HAP-1 (cell line): ENCODE results near the gene ABHD1.

Source experiments
- DNase-seq, 2 experiments: peaks; one replicate each; pipeline ENCODE4 v3.0.0-alpha.2; 2016 to 2020; ENCODE audit warnings: low spot score in 2 of 2
- H3K27me3 ChIP-seq: fragments of 250-450 bp; sonication (Bioruptor Pico); 2 replicates; pipeline ENCODE4 v1.5.1; 2020; ENCODE audit warnings: low read depth, mild to moderate bottlenecking, moderate library complexity
- H3K36me3 ChIP-seq: fragments of 250-450 bp; sonication (Bioruptor Pico); replicated peaks from 2 replicates; pipeline ENCODE4 v1.5.1; 2020; ENCODE audit warnings: mild to moderate bottlenecking
- H3K4me1 ChIP-seq: fragments of 250-450 bp; sonication (Bioruptor Pico); 2 replicates; pipeline ENCODE4 v1.5.1; 2020; ENCODE audit warnings: mild to moderate bottlenecking
- H3K4me3 ChIP-seq: fragments of 250-450 bp; sonication (Bioruptor Pico); 2 replicates; pipeline ENCODE4 v1.5.1; 2020; ENCODE audit warnings: mild to moderate bottlenecking, moderate library complexity
- H3K9me3 ChIP-seq: fragments of 250-450 bp; sonication (Bioruptor Pico); 2 replicates; pipeline ENCODE4 v1.5.1; 2020; ENCODE audit warnings: mild to moderate bottlenecking, moderate library complexity
- in situ Hi-C: fragments of 300-500 bp; cut with MboI; formaldehyde crosslinking; loops from 3 replicates; pipeline ENCODE4 v1.14.3; 2020; ENCODE audit warnings: low sequenced_read_pairs, inconsistent platforms, mixed read lengths

ABHD1 gene

DNA sequence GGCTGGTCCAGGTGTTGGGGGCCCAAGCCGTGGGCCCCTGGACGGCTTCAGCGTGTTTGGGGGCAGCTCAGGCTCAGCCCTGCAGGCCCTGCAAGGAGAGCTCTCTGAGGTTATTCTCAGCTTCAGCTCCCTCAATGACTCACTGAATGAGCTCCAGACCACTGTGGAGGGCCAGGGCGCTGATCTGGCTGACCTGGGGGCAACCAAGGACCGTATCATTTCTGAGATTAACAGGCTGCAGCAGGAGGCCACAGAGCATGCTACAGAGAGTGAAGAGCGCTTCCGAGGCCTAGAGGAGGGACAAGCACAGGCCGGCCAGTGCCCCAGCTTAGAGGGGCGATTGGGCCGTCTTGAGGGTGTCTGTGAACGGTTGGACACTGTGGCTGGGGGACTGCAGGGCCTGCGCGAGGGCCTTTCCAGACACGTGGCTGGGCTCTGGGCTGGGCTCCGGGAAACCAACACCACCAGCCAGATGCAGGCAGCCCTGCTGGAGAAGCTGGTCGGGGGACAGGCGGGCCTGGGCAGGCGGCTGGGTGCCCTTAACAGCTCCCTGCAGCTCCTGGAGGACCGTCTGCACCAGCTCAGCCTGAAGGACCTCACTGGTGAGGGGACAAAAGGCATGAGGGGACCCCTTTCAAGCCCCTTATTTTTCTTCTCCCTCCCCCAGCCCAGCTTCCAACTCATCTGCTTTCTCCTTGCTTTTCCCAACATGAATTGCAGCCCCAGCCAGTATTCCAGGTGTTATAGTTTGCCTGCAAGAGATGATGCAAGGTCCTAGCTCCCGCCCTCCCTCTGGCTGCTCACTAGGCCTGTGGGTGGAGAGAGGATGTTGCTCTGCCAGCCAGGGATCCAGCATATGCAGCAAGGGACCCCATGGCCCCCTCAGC is 40.0 kb upstream of the ABHD1 start:
- Histone ChIP-seq H3K36me3 (no peaks in the 10 kb centered on the region; the same call in 1 of the 2 replicates), H3K4me1 (peaks cover 17% of the 10 kb centered on the region), H3K4me3 (no peak overlapping the region), H3K9me3 (no peaks in the 10 kb centered on the region), H3K27me3 (no peaks in the 10 kb centered on the region)
- in situ Hi-C loops, result no loop called here
- no peak for DNase-seq

DNA sequence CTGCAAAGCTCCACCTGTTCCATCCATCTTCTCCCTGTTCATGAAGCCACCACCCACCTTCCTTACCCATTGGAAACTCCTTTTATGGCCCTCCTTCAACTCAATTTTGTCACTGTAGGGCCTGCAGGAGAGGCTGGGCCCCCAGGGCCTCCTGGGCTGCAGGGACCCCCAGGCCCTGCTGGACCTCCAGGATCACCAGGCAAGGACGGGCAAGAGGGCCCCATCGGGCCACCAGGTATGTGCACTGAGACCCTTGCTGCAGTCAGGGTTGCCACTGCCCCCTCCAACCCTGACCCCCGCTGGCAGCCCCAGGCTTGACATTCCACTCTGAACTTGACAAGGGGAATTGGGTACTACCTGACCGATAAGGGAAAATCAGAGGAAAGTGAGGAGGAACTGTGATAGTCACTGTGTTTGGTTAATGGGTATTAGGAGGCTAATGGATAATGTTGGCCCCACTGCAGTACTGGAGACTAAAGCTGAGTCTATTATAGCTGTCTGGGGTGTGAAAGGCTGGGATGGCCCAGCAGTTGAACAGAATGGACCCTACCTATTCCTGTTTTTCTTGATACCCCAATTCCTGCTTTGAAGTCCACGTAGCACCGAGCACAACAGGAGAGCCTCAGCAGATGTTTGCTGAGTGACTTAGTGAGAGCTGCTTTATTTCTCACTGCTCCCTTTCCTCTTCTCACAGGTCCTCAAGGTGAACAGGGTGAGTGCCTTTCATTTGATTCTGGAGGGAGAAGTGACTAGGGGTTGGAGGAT is 39.1 kb upstream of the ABHD1 start:
- in situ Hi-C loops, result no loop called here
- no peak for DNase-seq
- no peaks in the 10 kb centered on the region for H3K27me3 ChIP-seq
- no peak overlapping the region for H3K4me3 ChIP-seq
- H3K9me3 ChIP-seq, result no peaks in the 10 kb centered on the region
- no peaks in the 10 kb centered on the region; the same call in 1 of the 2 replicates for H3K36me3 ChIP-seq
- peaks cover 17% of the 10 kb centered on the region for H3K4me1 ChIP-seq

DNA sequence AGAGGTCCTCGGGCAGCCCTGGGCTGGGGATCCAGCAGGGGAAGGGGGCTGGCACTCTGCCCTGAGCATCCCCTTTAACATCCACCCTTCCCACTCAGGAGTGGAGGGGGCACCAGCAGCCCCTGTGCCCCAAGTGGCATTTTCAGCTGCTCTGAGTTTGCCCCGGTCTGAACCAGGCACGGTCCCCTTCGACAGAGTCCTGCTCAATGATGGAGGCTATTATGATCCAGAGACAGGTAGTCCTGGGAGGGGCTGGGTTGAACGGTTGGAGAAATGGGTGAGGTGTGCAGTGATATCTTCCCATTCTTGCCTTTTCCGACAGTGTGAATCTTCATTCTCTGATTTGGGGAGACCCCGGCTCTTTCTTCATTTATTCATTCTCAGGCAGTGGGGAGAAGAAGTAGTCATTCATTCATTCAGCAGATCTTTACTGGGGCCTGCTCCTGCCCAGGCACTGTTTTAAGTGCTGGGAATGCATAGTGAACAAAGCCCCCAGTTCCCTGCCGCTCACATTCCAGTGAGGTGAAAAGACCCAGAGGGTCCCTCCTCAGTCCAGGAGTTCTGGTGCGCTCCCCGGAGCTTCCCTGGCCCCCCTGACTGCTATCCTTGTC is 38.4 kb upstream of the ABHD1 start:
- in situ Hi-C loops, result no loop called here
- H3K4me3 ChIP-seq, result no peak overlapping the region
- no peak for DNase-seq
- no peaks in the 10 kb centered on the region for H3K27me3 ChIP-seq
- H3K4me1 ChIP-seq, result peaks cover 17% of the 10 kb centered on the region
- H3K36me3 ChIP-seq, result no peaks in the 10 kb centered on the region; the same call in 1 of the 2 replicates
- no peaks in the 10 kb centered on the region for H3K9me3 ChIP-seq

DNA sequence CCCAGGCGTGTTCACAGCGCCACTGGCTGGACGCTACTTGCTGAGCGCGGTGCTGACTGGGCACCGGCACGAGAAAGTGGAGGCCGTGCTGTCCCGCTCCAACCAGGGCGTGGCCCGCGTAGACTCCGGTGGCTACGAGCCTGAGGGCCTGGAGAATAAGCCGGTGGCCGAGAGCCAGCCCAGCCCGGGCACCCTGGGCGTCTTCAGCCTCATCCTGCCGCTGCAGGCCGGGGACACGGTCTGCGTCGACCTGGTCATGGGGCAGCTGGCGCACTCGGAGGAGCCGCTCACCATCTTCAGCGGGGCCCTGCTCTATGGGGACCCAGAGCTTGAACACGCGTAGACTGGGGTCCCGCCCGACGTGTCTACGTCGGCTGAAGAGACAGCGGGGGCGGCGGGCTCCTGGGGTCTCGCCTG is 37.9 kb upstream of the ABHD1 start:
- H3K4me1 ChIP-seq, result peaks cover 17% of the 10 kb centered on the region
- in situ Hi-C loops, result no loop called here
- H3K9me3 ChIP-seq, result no peaks in the 10 kb centered on the region
- H3K27me3 ChIP-seq, result no peaks in the 10 kb centered on the region
- no peak overlapping the region for H3K4me3 ChIP-seq
- H3K36me3 ChIP-seq, result no peaks in the 10 kb centered on the region; the same call in 1 of the 2 replicates
- DNase-seq, result no peak

DNA sequence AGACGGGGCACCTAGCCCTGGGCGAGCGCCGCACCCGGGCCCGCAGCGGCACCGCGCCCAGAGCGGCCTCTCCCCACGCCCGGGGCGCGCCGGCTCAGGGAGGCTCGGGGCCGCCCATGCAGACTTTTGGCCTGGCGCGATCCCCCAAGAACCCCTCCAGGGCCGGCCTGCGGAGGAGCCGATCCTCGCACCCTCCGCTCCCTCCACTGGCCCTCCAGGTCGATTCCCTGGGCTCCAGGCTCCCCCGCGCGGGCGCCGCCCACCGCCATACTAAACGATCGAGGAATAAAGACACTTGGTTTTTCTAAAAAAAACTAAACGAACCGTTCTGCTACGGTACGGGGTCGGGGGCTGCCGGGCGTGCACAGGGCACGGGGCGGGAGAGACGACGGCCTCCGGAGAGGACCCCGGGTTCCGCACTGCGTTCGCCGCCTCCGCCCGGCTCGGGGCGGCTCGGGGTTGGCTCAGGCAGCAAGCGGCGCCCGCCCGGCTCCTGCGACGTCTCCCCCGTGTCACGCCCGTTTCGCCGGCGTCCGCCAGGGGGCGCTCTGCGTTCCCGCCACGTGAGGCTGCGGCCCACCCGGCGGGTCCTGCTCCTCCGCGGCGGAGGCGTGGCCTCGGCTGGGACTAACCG is 37.4 kb upstream of the ABHD1 start:
- DNase-seq, result peak; percentile 89 to 96
- Histone ChIP-seq H3K4me3 (peak overlapping the region; percentile 57), H3K9me3 (no peaks in the 10 kb centered on the region), H3K27me3 (no peaks in the 10 kb centered on the region), H3K4me1 (peaks cover 17% of the 10 kb centered on the region), H3K36me3 (no peaks in the 10 kb centered on the region; the same call in 1 of the 2 replicates)
- in situ Hi-C loops, result no loop called here

DNA sequence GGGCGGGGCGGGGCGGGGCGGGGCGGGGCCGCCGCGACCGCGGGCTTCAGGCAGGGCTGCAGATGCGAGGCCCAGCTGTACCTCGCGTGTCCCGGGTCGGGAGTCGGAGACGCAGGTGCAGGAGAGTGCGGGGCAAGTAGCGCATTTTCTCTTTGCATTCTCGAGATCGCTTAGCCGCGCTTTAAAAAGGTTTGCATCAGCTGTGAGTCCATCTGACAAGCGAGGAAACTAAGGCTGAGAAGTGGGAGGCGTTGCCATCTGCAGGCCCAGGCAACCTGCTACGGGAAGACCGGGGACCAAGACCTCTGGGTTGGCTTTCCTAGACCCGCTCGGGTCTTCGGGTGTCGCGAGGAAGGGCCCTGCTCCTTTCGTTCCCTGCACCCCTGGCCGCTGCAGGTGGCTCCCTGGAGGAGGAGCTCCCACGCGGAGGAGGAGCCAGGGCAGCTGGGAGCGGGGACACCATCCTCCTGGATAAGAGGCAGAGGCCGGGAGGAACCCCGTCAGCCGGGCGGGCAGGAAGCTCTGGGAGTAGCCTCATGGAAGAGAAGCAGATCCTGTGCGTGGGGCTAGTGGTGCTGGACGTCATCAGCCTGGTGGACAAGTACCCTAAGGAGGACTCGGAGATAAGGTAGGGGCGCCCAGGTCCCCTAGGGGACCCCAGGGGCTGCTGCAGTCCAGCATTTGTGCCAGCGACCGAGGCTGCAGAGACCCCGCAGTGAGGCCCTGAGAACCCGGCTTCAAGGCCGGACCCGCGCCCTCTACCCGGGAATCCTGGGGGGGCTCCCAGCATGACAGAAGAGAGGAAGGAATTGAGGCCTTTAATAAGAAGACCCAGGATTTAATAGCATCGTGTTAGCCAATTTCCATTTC is 36.7 kb upstream of the ABHD1 start, which contains the start of gene KHK:
Gene KHK (plus strand): TSS at position 49 of the 870 bp plus-strand sequence. CDS start 488 bp downstream, at position 537.
- Histone ChIP-seq H3K9me3 (no peaks in the 10 kb centered on the region), H3K4me1 (peaks cover 12% of the 10 kb centered on the region), H3K36me3 (no peaks in the 10 kb centered on the region; the same call in 1 of the 2 replicates), H3K27me3 (no peaks in the 10 kb centered on the region), H3K4me3 (peak within 1 kb of the TSS; percentile 57)
- peak; percentile 37 to 82 for DNase-seq
- in situ Hi-C loops, result no loop called here

DNA sequence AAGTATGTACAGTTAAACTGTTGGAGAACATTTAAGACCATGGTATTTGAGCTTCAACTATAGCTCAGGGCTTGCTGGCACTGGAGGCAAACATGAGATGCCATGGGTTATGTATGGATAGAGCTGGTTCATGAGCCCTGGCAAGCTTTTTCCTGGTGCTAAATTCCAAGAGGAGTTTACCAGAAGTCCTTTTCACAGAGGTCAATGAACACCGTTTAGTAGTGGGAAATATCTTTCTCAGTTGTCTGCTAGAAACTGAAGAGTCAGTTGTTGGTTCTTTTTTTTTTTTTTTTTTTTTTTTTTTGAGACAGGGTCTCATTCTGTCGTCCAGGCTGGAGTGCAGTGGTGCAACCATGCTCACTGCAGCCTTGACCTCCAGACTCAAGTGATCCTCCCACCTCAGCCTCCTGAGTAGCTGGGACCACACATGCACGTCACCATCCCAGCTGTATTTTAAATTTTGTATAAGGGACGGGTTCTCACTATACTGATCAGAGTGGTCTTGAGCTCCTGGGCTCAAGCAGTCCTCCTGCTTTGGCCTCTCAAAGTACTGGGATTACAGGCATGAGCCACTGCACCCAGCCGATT is 35.7 kb upstream of the ABHD1 start:
- Histone ChIP-seq H3K4me3 (peak overlapping the region; percentile 57), H3K9me3 (no peaks in the 10 kb centered on the region), H3K27me3 (no peaks in the 10 kb centered on the region), H3K36me3 (no peaks in the 10 kb centered on the region; the same call in 1 of the 2 replicates), H3K4me1 (peaks cover 12% of the 10 kb centered on the region)
- in situ Hi-C loops, result no loop called here
- DNase-seq, result no peak

DNA sequence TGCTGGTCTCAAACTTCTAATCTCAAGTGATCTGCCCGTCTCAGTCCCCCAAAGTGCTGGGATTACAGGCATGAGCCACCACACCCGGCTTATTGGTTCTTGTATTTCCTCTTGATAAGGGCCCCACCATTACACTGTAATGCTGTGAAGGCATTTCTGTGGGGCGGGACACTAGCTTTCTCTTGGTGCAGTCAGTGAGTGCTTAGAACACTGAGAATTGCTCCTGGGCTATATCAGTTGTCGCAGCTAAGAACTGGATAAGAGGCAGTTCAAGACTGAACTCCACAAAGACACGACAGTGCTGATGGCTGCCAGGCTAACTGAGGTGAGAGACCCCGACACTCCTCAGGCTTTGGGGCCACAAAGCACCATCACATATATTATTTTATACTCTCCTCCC is 35.0 kb upstream of the ABHD1 start:
- no peaks in the 10 kb centered on the region for H3K27me3 ChIP-seq
- H3K9me3 ChIP-seq, result no peaks in the 10 kb centered on the region
- DNase-seq, result no peak
- in situ Hi-C loops, result no loop called here
- no peak overlapping the region for H3K4me3 ChIP-seq
- no peaks in the 10 kb centered on the region; the same call in 1 of the 2 replicates for H3K36me3 ChIP-seq
- peaks cover 12% of the 10 kb centered on the region for H3K4me1 ChIP-seq

DNA sequence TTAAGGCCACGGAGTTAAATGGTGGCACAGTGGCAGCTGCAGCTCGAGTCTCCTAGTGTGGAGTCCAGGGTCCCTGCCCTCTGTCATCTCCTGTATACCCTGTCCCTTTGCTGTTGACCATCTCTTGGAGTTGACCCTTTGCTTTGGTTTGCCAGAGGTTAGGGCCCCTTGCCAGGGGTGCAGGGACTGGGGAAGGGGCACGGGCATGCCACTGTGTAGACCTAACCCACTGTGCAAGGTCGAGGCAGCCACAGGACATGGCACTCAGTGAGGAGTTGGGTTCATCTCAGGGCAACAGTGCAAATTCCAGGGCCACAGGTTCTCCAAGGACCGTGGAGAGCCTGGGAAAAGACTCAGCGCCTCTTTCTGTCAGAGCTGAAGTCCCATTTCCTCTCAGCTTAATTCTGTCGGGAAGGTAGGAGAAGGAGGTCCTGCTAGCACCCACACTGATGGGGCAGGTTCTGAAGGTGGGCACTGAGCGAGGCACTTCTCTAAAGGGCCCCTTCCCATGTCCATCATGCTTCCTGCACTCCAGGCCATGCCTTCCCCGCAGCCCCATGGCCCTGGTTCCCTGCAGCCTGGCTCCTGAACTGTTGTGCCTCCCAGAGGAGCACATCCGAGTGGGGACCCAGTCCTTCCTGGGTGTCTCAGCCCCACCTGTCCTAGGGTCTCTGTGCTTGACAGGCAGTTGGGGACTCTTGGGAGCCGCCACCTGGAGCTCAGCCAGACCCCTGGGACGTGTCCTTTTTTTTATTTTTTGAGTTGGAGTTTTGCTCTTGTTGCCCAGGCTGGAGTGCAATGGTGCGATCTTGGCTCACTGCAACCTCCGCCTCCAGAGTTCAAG is 34.3 kb upstream of the ABHD1 start:
- Histone ChIP-seq H3K36me3 (no peaks in the 10 kb centered on the region; the same call in 1 of the 2 replicates), H3K4me1 (peaks cover 12% of the 10 kb centered on the region), H3K4me3 (no peak overlapping the region), H3K9me3 (no peaks in the 10 kb centered on the region), H3K27me3 (no peaks in the 10 kb centered on the region)
- DNase-seq, result no peak
- in situ Hi-C loops, result no loop called here

DNA sequence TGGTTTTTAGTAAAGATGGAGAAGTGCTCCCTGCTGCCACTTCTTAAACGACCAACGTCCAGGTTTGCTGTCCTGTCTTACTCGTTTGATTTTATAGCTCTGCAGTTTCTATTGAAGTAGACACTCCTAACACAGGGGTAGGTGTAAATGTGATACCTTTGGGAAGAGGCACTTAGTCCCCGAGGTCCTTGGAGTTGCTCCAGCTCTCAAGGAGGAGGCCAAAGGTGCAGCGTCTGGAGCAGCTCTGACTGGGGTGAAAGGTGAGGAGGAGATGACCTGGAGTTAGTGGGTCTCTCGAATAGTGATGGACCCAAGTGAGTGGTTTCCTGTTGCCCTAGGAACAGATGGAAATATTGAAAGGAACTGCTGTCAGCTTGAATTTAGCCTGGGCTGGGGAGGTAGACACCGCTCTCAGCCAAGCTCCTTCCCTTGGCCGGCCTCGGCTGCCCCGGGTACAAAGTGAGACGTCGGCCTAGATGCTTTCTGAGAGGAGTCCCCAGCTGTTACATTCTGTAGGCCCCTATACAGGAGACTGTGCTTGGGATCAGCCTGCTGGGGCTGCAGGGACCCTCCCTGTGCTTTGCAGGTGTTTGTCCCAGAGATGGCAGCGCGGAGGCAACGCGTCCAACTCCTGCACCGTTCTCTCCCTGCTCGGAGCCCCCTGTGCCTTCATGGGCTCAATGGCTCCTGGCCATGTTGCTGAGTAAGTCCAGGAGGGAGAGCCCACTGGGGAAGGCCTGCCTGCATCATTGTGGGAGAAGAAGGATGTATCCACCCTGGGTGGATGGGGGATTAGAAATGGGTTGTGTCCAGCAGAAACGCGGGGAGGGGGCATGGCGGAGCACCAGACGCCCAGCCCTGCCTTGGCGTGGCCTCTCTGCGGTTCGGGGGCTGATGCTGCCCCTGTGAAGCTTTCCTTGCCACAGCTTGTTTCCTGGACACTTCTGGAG is 31.6 kb upstream of the ABHD1 start:
- in situ Hi-C loops, result no loop called here
- Histone ChIP-seq H3K27me3 (no peaks in the 10 kb centered on the region), H3K4me1 (peaks cover 14% of the 10 kb centered on the region), H3K36me3 (no peaks in the 10 kb centered on the region; the same call in 1 of the 2 replicates), H3K9me3 (no peaks in the 10 kb centered on the region), H3K4me3 (no peak overlapping the region)
- DNase-seq, result no peak
